Natural killer cell (primary cell): ENCODE data around the gene DOCK11. TPM values are rescaled to one million over a fixed set of nuclear protein-coding genes. Genes with fewer than 3 reads are reported as not detected.
"Not testable (repeated sequence)": the region's sequence is repeated elsewhere in the genome, so short reads cannot be mapped to it uniquely, and the experiment has no call there.

ENCODE experiments used
- ATAC-seq, 3 donors: fragments of 150-1000 bp in 2 of 3; fragments of 200-7000 bp in 1 of 3; cut with Tn5 transposase; 1 replicate in 1 of 3; 2 replicates in 2 of 3; pipeline ENCODE4 v1.10.0; 2021; ENCODE audit warnings: mild to moderate bottlenecking in 2 of 3, moderate library complexity in 2 of 3
- DNase-seq, 2 donors: peaks; one replicate each; pipeline versions ENCODE4 v3.0.0 to v3.0.0-alpha.2; 2013 to 2021; ENCODE audit warnings: mixed read lengths in 1 of 2
- H3K27ac ChIP-seq: one replicate; pipeline ENCODE4 v1.5.1; 2013; ENCODE audit warnings: mild to moderate bottlenecking, low read length
- H3K27me3 ChIP-seq: one replicate; pipeline ENCODE4 v1.6.1; 2013; ENCODE audit warnings: low read length; ENCODE audit not compliant: control insufficient read depth, insufficient read depth
- H3K36me3 ChIP-seq: one replicate; pipeline ENCODE4 v1.6.1; 2013; ENCODE audit warnings: low read length; ENCODE audit not compliant: control insufficient read depth, insufficient read depth
- H3K4me1 ChIP-seq: one replicate; pipeline ENCODE4 v1.6.1; 2013; ENCODE audit warnings: low read length; ENCODE audit not compliant: control insufficient read depth, insufficient read depth
- H3K4me3 ChIP-seq: one replicate; pipeline ENCODE4 v1.5.1; 2013; ENCODE audit warnings: low read length
- H3K9me3 ChIP-seq: one replicate; pipeline ENCODE4 v1.6.1; 2013; ENCODE audit warnings: low read length; ENCODE audit not compliant: control insufficient read depth, insufficient read depth
- H3K27ac Mint-ChIP-seq, 2 donors: one replicate each; pipeline ENCODE4 v1.8.0; 2022; ENCODE audit warnings: mild to moderate bottlenecking in 2 of 2, mixed read lengths in 2 of 2, moderate library complexity in 1 of 2
- H3K27me3 Mint-ChIP-seq, 2 donors: one replicate each; pipeline ENCODE4 v1.8.0; 2022; ENCODE audit warnings: low read depth in 2 of 2, mixed read lengths in 2 of 2
- H3K36me3 Mint-ChIP-seq: one replicate; pipeline ENCODE4 v1.8.0; 2022; ENCODE audit warnings: mixed read lengths
- H3K4me1 Mint-ChIP-seq, 2 donors: one replicate each; pipeline ENCODE4 v1.8.0; 2022; ENCODE audit warnings: mixed read lengths in 2 of 2
- H3K4me3 Mint-ChIP-seq: one replicate; pipeline ENCODE4 v1.8.0; 2022; ENCODE audit warnings: mild to moderate bottlenecking, moderate library complexity, mixed read lengths
- H3K9me3 Mint-ChIP-seq, 2 donors: one replicate each; pipeline ENCODE4 v1.8.0; 2022; ENCODE audit warnings: mixed read lengths in 2 of 2
- CTCF ChIP-seq: fragments of 200-600 bp; IDR thresholded peaks from one replicate; pipeline ENCODE4 v1.8.0; 2022; ENCODE audit warnings: antibody characterized with exemption
- whole genome bisulfite sequencing: methylation state at CpG from one replicate; pipeline ENCODE4 v1.1.7; 2013; ENCODE audit warnings: missing lambda C conversion rate; ENCODE audit not compliant: insufficient coverage; 5-methylcytosine and 5-hydroxymethylcytosine counted together
- intact Hi-C: fragments of 100-400 bp; cut with micrococcal nuclease; formaldehyde crosslinking; loops from one replicate; pipeline ENCODE4 v1.14.2; 2022
- total RNA-seq, 4 donors: library from RNA; stranded (reverse); fragments of 120-200 nt in 1 of 4; gene quantifications; one replicate each; pipeline versions ENCODE4 v1.2.3 to v1.2.4, GENCODE V29; 2013 to 2022

The DOCK11 gene
- total RNA-seq, 3 donors from 2014 or later (not counting 1 experiment from before 2014, with no cell fraction given): 108 to 130 (median 117) TPM

GRCh38 chrX:118698516-118699170 is 203.0 kb downstream of the DOCK11 start:
- no CpG with 5 or more reads among the region's 5 CpGs for WGBS
- ATAC-seq (no peak), DNase-seq (no peak)
- no peak overlapping the region for H3K4me3 ChIP-seq
- Mint-ChIP-seq H3K4me3 (no peak overlapping the region), H3K27me3 (no peaks in the 10 kb centered on the region), H3K36me3 (no peaks in the 10 kb centered on the region), H3K27ac (peak overlapping the region in 1 of 2 donors; percentile 63), H3K4me1 (peaks cover 7 to 16% of the 10 kb centered on the region in 2 donors), H3K9me3 (no peaks in the 10 kb centered on the region)
- H3K4me1 ChIP-seq: no peaks in the 10 kb centered on the region
- H3K36me3 ChIP-seq: no peaks in the 10 kb centered on the region
- H3K9me3 ChIP-seq: no peaks in the 10 kb centered on the region
- no peaks in the 10 kb centered on the region for H3K27me3 ChIP-seq
- intact Hi-C loops: no loop called here
- H3K27ac ChIP-seq: no peak overlapping the region
- no peak for TF ChIP-seq CTCF

DNA sequence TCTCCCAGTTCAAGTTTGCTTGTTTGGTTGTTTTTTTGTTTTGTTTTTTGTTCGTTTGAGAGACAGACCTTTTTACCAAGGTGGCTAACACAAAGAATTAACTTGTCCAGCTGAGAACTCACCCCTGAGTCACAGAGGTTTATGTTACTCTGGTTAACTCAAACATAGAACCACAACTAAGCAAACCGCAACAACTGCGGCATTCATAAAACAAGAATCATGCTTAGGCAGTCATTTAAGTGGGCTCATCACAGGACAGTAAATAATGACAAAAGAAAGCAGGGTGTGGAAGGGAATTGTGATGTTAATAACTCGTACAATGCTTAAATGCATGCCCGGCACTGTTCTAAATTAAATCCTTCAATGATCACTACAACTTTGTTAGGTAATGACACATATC is 207.1 kb downstream of the DOCK11 start:
- no peaks in the 10 kb centered on the region for H3K9me3 Mint-ChIP-seq
- Histone ChIP-seq H3K9me3 (no peaks in the 10 kb centered on the region), H3K36me3 (no peaks in the 10 kb centered on the region), H3K4me1 (no peaks in the 10 kb centered on the region), H3K4me3 (no peak overlapping the region), H3K27me3 (no peaks in the 10 kb centered on the region), H3K27ac (no peak overlapping the region)
- H3K36me3 Mint-ChIP-seq: no peaks in the 10 kb centered on the region
- H3K4me1 Mint-ChIP-seq: peaks cover 7 to 21% of the 10 kb centered on the region in 2 donors
- TF ChIP-seq CTCF: no peak
- peak overlapping the region; percentile 30 to 58 for H3K27ac Mint-ChIP-seq
- intact Hi-C loops: no loop called here
- whole genome bisulfite sequencing: 51% methylated on average over 3 of the region's 5 CpGs
- no peak overlapping the region for H3K4me3 Mint-ChIP-seq
- DNase-seq (peak in 1 of 2 donors; percentile 7), ATAC-seq (peak in 1 of 3 donors; percentile 24)
- no peaks in the 10 kb centered on the region for H3K27me3 Mint-ChIP-seq

- H3K4me3 ChIP-seq: no peak overlapping the region
- Mint-ChIP-seq H3K36me3 (no peaks in the 10 kb centered on the region), H3K4me3 (no peak overlapping the region), H3K27ac (no peak overlapping the region), H3K9me3 (no peaks in the 10 kb centered on the region), H3K4me1 (peaks cover 7 to 12% of the 10 kb centered on the region in 2 donors), H3K27me3 (peaks cover 0 to 4% of the 10 kb centered on the region in 2 donors)
- no peaks in the 10 kb centered on the region for H3K27me3 ChIP-seq
- H3K4me1 ChIP-seq: no peaks in the 10 kb centered on the region
- TF ChIP-seq CTCF: no peak
- no peaks in the 10 kb centered on the region for H3K36me3 ChIP-seq
- intact Hi-C loops: no loop called here
- no peak for ATAC-seq
- WGBS: 86% methylated on average over 1 of the region's 4 CpGs
- no peak overlapping the region for H3K27ac ChIP-seq
- H3K9me3 ChIP-seq: no peaks in the 10 kb centered on the region
- DNase-seq: no peak
Observed at GRCh38 chrX:118706681-118707080, 211.1 kb downstream of the DOCK11 start.

DNA sequence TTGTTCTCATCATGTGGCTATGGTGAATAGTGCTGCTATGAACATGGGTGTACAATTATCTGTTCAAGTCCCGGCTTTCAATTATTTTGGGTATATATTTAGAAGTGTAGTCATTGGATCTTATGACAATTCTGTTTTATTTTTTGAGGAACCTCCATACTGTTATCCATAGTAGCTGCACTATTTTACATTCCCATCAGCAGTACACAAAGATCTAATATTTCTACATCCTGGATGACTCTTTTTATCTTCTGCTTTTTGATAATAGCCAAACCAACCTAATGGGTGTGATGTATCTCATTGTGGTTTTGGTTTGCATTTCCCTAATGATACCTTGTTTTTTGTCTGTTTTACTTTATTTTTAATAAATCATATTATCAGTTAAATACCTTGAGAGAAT is 218.9 kb downstream of the DOCK11 start:
- Mint-ChIP-seq H3K4me3 (no peak overlapping the region), H3K27me3 (peaks cover 0 to 7% of the 10 kb centered on the region in 2 donors), H3K36me3 (no peaks in the 10 kb centered on the region), H3K27ac (no peak overlapping the region), H3K4me1 (peaks cover 0 to 10% of the 10 kb centered on the region in 2 donors), H3K9me3 (no peaks in the 10 kb centered on the region)
- no peak for DNase-seq
- Histone ChIP-seq H3K4me1 (no peaks in the 10 kb centered on the region), H3K27ac (no peak overlapping the region), H3K9me3 (no peaks in the 10 kb centered on the region), H3K36me3 (no peaks in the 10 kb centered on the region), H3K4me3 (no peak overlapping the region), H3K27me3 (no peaks in the 10 kb centered on the region)
- intact Hi-C loops: no loop called here
- no peak for TF ChIP-seq CTCF
- no peak for ATAC-seq
- 100% methylated on average over 1 of the region's 1 CpG for WGBS

DNA sequence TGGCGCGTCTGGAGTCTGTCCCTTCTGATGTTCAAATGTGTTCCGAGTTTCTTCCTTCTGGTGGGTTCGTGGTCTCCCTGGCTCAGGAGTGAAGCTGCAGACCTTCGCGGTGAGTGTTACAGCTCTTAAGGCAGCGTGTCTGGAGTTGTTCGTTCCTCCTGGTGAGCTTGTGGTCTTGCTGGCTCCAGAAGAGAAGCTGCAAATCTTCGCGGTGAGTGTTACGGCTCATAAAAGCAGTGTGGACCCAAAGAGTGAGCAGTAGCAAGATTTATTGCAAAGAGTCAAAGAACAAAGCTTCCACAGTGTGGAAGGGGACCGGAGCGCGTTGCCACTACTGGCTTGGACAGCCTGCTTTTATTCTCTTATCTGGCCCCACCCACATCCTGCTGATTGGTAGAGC is 220.3 kb downstream of the DOCK11 start:
- intact Hi-C loops, H3K4me1 ChIP-seq, H3K27ac Mint-ChIP-seq, H3K4me3 ChIP-seq, H3K36me3 Mint-ChIP-seq, H3K36me3 ChIP-seq, H3K4me3 Mint-ChIP-seq, H3K9me3 ChIP-seq, H3K27me3 Mint-ChIP-seq, DNase-seq, H3K27ac ChIP-seq, ATAC-seq, H3K9me3 Mint-ChIP-seq, H3K27me3 ChIP-seq: not testable (repeated sequence)
- 48% methylated on average over 14 of the region's 14 CpGs for WGBS
- peaks cover 0 to 10% of the 10 kb centered on the region in 2 donors for H3K4me1 Mint-ChIP-seq
